ENCODE measurements around the gene KCNAB1.
"Not testable (repeated sequence)": the region's sequence is repeated elsewhere in the genome, so short reads cannot be mapped to it uniquely, and the experiment has no call there.

Gene KCNAB1

DNA sequence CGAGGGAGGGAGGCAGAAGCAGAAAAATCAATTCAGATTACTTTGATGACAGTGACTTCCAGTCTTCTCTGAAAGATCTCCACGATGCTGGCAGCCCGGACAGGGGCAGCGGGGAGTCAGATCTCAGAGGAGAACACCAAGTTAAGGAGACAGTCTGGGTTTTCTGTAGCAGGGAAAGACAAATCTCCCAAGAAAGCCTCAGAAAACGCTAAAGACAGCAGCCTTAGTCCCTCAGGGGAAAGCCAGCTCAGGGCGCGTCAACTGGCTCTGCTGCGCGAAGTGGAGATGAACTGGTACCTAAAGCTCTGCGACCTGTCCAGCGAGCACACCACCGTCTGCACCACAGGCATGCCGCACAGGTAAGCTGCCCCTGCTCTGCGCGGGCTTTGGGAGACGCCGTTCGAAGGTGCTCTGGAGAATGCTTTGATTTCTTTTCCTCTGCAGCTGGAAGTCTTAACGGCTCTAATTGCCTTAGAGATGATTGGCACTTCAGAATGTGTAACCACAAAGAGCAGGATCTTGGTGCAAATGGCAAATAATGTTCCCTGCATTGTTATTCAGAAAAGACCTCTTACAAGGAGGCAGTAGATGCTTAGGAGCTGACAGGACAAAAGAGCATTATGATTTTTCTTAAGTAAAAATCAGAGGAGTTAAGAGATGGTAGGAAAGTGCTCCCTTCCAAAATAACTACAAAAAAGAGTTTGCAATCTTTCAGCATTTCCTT lies at the start of gene KCNAB1:
KCNAB1 (plus strand) TSS at position 51 of the 724 bp plus-strand sequence.
- in situ Hi-C loops (cut with HindIII; ENCODE audit: low sequenced_read_pairs), result no loop called here

- in situ Hi-C loops (cut with HindIII; ENCODE audit: low sequenced_read_pairs), result no loop called here
Measured at GRCh38 chr3:156071031-156071430, 49.3 kb upstream of the KCNAB1 start.

DNA sequence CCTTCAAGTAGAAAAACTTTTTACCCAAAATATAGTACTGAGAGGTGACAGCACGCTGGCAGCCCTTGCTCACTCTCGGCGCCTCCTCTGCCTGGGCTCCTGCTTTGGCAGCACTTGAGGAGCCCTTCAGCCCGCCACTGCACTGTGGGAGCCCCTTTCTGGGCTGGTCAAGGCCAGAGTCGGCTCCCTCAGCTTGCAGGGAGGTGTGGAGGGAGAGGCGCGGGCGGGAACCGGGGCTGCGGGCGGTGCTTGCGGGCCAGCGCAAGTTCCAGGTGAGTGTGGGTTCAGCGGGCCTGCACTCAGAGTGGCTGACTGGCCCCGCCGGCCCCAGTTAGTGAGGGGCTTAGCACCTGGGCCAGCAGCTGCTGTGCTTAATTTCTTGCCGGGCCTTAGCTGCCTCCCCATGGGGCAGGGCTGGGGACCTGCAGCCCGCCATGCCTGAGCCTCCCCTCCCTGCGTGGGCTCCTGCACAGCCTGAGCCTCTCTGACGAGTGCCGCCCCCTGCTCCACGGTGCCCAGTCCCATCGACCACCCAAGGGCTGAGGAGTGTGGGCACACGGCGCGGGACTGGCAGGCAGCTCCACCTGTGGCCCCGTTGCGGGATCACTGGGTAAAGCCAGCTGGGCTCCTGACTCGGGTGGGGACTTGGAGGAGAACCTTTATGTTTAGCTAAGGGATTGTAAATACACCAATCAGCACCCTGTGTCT lies 47.3 kb upstream of the KCNAB1 start:
- in situ Hi-C loops (cut with HindIII; ENCODE audit: low sequenced_read_pairs), result not testable (repeated sequence)

- in situ Hi-C loops (cut with HindIII; ENCODE audit: low sequenced_read_pairs), result loop anchor here (5.0 kb wide), 1 partner anchor 37 kb away; no protein-coding TSS in a partner anchor
Measured at GRCh38 chr3:156090126-156090525, 30.3 kb upstream of the KCNAB1 start.

DNA sequence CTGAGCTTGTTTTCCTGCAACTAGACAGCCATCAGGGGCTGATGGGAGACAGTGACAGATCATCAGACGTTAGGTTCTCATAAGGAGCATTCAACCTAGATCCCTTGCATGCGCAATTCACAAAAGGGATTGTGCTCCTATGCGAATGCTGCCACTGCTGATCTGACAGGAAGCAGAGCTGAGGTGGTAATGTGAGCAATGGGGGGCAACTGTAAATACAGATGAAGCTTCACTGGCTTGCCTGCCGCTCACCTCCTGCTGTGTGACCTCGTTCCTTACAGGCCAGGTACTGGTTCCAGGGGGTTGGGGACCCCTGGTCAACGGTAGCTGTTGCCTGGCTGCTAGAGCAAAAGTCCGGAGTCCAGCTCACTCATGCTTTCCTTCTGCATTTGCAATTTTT lies 26.4 kb upstream of the KCNAB1 start:
- in situ Hi-C loops (cut with HindIII; ENCODE audit: low sequenced_read_pairs), result loop anchor here (5.0 kb wide), 1 partner anchor 33 kb away; no protein-coding TSS in a partner anchor

- in situ Hi-C loops (cut with HindIII; ENCODE audit: low sequenced_read_pairs), result loop anchor here (5.0 kb wide), 1 partner anchor 33 kb away; no protein-coding TSS in a partner anchor
Measured at GRCh38 chr3:156094391-156094790, 26.0 kb upstream of the KCNAB1 start.

DNA sequence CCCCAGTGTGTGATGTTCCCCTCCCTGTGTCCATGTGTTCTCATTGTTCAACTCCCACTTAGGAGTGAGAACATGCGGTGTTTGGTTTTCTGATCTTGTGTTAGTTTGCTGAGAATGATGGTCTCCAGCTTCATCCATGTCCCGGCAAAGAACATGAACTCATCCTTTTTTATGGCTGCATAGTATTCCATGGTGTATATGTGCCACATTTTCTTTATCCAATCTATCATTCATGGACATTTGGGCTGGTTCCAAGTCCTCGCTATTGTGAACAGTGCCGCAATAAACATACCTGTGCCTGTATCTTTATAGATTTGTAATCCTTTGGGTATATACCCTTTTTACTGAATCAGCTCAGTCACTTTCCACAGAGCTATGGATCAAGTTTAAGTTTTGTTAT lies 24.7 kb upstream of the KCNAB1 start:
- in situ Hi-C loops (cut with HindIII; ENCODE audit: low sequenced_read_pairs), result not testable (repeated sequence)

- in situ Hi-C loops (cut with HindIII; ENCODE audit: low sequenced_read_pairs), result no loop called here
Measured at GRCh38 chr3:156098437-156099035, 21.8 kb upstream of the KCNAB1 start.

DNA sequence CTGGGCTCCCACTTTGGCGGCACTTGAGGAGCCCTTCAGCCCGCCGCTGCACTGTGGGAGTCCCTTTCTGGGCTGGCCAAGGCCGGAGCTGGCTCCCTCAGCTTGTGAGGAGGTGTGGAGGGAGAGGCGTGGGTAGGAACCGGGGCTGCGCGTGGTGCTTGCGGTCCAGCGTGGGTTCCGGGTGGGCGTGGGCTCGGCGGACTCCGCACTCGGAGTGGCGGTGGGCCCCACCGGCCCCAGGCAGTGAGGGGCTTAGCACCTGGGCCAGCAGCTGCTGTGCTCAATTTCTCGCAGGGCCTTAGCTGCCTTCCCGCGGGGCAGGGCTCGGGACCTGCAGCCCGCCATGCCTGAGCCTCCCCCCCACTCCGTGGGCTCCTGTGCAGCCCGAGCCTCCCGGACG lies 21.0 kb upstream of the KCNAB1 start:
- in situ Hi-C loops (cut with HindIII; ENCODE audit: low sequenced_read_pairs), result not testable (repeated sequence)

- in situ Hi-C loops (cut with HindIII; ENCODE audit: low sequenced_read_pairs), result not testable (repeated sequence)
Measured at GRCh38 chr3:156099984-156100383, 20.4 kb upstream of the KCNAB1 start.

DNA sequence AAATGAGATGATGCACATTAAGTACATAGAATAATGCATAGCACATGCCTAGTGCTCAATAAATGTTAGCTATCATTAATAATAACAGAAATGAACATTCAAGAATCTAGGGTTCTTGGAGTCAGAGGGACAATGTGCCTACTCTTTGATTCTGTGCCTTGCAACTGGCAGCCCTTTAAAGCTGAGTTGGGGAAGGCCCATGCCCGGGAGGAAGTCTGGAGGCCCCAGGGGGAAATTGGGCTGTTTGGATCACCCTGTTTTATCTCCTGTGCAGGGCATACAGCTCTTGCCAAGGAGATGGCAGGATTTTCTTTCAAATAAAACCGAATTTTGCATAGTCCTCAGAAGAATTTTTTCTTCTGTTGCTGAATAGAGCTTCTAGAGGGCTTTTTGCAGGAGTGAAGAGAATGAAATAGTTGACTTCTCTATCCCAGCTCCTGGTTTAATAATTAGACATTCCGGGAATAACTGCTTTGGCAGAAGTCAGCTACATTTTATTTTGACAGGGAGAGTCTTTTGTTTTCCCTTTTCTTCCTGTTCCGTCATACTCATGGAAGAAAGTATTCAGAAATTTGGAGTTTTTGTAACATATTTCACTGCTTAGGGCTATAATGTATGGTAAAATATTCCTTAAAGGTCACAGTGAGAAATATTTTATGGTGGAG lies 18.0 kb upstream of the KCNAB1 start:
- in situ Hi-C loops (cut with HindIII; ENCODE audit: low sequenced_read_pairs), result no loop called here

GRCh38 chr3:156106721-156107373 lies 13.5 kb upstream of the KCNAB1 start:
- in situ Hi-C loops (cut with HindIII; ENCODE audit: low sequenced_read_pairs), result no loop called here

DNA sequence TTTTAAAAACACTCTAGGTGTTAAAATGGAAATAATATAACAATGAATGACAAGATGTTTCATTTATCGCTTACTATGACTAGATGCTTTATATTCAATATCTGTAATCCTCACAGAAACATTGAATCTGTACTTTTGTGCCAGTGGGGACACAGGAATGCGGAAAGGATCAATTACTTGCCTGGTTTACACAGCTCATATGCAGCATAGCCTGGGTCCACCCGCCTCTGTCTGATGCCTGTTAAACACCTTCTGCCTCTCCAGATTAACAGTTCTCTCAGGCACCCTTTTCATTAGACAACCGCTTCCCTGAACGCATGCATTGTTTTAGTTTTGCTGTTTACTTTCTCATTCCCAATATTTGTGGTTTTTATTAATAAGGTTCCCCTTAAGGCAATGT lies 12.9 kb upstream of the KCNAB1 start:
- in situ Hi-C loops (cut with HindIII; ENCODE audit: low sequenced_read_pairs), result no loop called here

- in situ Hi-C loops (cut with HindIII; ENCODE audit: low sequenced_read_pairs), result no loop called here
Measured at GRCh38 chr3:156108616-156109015, 11.8 kb upstream of the KCNAB1 start.

DNA sequence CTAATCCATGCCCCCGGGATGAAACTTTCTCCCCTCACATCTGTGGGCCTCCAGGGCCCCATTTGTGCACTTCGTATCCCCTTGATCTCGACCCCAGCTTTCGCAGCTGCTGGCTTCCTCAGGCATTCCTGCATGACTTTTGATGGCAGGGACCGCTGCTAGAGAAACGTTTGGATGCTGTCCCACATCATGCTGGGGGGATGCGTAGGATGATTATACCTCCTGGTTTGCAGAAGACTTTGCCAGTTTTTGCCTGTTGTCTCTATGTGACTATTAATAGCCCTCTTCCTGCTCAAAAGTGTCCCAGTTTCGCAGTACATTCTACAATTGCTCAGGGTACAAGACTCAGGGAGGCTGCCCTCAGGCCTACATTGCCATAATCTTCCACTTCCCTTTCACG lies 10.4 kb upstream of the KCNAB1 start:
- in situ Hi-C loops (cut with HindIII; ENCODE audit: low sequenced_read_pairs), result no loop called here

- in situ Hi-C loops (cut with HindIII; ENCODE audit: low sequenced_read_pairs), result loop anchor here (5.0 kb wide), 1 partner anchor 34 kb away; no protein-coding TSS in a partner anchor
Measured at GRCh38 chr3:156126467-156126866, 6.1 kb downstream of the KCNAB1 start.

DNA sequence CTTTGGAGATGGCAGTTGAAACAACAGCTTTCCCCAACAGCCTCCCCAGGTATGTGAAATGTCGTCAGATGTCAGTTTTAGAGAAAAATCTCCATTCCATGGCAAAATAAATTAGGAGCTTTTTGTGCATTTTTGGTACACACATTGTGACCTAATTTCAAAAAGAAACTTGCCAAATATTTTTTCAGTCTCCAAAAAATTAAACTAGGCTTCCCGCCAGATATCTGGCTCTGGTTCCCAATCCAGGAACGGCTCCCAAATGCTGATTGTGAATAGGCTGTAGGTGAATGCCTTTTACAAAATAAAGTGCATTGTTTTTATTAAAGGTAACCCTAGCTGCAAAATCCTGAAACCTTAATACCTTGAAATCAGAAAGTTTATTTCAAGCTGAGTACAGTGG lies 10.9 kb downstream of the KCNAB1 start:
- in situ Hi-C loops (cut with HindIII; ENCODE audit: low sequenced_read_pairs), result no loop called here

DNA sequence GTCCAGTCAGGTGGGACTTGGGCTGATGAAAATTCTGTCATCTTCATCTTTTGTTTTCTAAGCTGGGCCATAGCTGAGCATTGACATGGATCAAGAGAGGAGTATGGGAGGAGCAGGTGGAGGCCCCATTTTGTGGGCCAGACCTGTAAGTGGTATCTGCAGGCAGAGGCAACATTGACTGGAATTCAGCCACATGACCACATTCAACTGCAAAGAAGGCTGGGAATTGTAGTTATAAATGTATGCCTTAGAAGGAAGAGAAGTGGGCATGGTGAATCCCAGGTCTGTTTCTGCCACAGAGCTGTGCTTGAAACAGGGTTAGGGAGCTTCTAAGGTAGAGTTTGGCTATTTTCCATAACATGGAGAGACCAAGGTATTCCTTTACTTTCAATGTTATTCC lies 11.4 kb downstream of the KCNAB1 start:
- in situ Hi-C loops (cut with HindIII; ENCODE audit: low sequenced_read_pairs), result no loop called here

DNA sequence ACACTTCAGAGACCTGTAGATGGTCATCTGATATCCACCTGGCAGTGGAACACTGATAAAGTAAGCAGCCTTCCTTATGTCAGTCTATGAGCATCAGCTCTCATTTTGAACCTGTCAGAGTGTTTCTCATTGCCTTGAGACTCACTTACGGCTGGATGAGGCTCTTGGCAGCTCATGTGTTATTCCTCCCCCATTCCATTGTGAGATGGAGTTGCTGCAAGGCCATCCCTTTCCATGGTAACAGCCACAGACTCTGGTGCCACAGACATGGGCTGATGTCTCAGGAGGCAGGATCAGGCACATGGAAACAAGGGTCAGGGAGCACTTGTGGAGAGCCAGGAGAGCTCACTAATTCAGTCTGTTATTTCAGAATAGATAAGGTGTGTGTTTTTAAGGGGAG lies 11.9 kb downstream of the KCNAB1 start:
- in situ Hi-C loops (cut with HindIII; ENCODE audit: low sequenced_read_pairs), result no loop called here

DNA sequence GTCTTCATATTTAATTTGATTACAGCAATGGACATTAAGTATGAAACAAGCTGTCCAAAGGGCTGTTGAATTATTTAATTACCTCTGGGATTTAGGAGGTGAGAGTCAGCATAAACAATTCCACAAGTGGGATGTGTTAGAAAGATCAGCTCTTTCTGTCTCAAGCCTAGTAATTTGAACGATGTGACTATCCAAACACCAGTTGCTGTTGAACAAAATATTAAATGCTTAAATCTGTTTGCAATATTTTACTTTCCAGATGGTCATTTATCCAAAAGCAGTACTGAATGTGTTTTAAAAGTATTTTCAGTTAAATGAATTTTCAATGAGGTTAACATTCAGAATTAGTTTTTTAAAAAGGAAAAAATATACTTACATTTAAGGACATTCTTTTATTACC lies 12.7 kb downstream of the KCNAB1 start:
- in situ Hi-C loops (cut with HindIII; ENCODE audit: low sequenced_read_pairs), result no loop called here
